ENCODE results near the gene CDC123.
"Not testable (repeated sequence)": the region's sequence is repeated elsewhere in the genome, so short reads cannot be mapped to it uniquely, and the experiment has no call there.

- TF ChIP-seq CTCF (IDR thresholded peaks at IDR 0.05; ENCODE audit: low read depth, low read length); EZH2phosphoT487 (IDR thresholded peaks at IDR 0.05; ENCODE audit: low read depth): not testable (repeated sequence)
Observed at GRCh38 chr10:12250702-12251101, 54.7 kb downstream of the CDC123 start.

Data from OCI-LY3 (cell line).